GM12878 (cell line): ENCODE measurements around the gene DAZAP2.
"Not testable (repeated sequence)": the region's sequence is repeated elsewhere in the genome, so short reads cannot be mapped to it uniquely, and the experiment has no call there.

Source experiments
- NFXL1 ChIP-seq: fragments of 450-650 bp; IDR thresholded peaks from 2 replicates; pipeline ENCODE4 v1.6.1; 2017; ENCODE audit warnings: antibody characterized with exemption, mild to moderate bottlenecking, borderline replicate concordance
- NFYB ChIP-seq: IDR thresholded peaks from 2 replicates; pipeline ENCODE4 v1.6.1; 2011; ENCODE audit warnings: low read depth, mild to moderate bottlenecking, low read length, improper control_type of control experiment, moderate library complexity; ENCODE audit not compliant: insufficient read depth
- SMC3 ChIP-seq: IDR thresholded peaks from 2 replicates; pipeline ENCODE4 v1.6.1; 2011; ENCODE audit warnings: low read length, improper control_type of control experiment, borderline replicate concordance
- SUPT20H ChIP-seq: IDR thresholded peaks from 2 replicates; pipeline ENCODE4 v1.6.1; 2011; ENCODE audit warnings: low read depth, mild to moderate bottlenecking, low read length, moderate library complexity, borderline replicate concordance; ENCODE audit not compliant: control insufficient read depth
- ZNF274 ChIP-seq: IDR thresholded peaks from one replicate; pipeline ENCODE4 v1.8.0; 2011; ENCODE audit not compliant: insufficient read length, insufficient read depth

GRCh38 chr12:51219857-51220256 is 18.8 kb upstream of the DAZAP2 start:
- not testable (repeated sequence) for TF ChIP-seq SMC3, ZNF274, SUPT20H, NFXL1, NFYB
